Left renal pelvis (tissue), 4 donors: ENCODE data around the gene ATAT1. TPM values are rescaled to one million over a fixed set of nuclear protein-coding genes. Genes with fewer than 3 reads are reported as not detected.
"Not testable (repeated sequence)": the region's sequence is repeated elsewhere in the genome, so short reads cannot be mapped to it uniquely, and the experiment has no call there.

Experiments
- DNase-seq, 4 donors: peaks; one replicate each; pipeline ENCODE4 v3.0.0-alpha.2; 2013; ENCODE audit warnings: low read depth in 4 of 4, low spot score in 3 of 4
- polyA plus RNA-seq, 4 donors: library from polyadenylated mRNA; unstranded; fragments of 120-200 nt; gene quantifications; one replicate each; pipeline ENCODE4 v1.2.1, GENCODE V29; 2013; ENCODE audit not compliant: insufficient read length in 4 of 4

Gene ATAT1
- polyA plus RNA-seq: 10 to 100 TPM; 33.7 to 66.4 (median 39.8) TPM

- peak in 1 of 4 donors; percentile 71 for DNase-seq
Measured at GRCh38 chr6:30626484-30627366, at the start of gene ATAT1. Gene ATAT1, plus strand, starts transcription at chr6:30626874.

- DNase-seq: no peak
Measured at GRCh38 chr6:30578051-30578450, 48.6 kb upstream of the ATAT1 start.

DNA sequence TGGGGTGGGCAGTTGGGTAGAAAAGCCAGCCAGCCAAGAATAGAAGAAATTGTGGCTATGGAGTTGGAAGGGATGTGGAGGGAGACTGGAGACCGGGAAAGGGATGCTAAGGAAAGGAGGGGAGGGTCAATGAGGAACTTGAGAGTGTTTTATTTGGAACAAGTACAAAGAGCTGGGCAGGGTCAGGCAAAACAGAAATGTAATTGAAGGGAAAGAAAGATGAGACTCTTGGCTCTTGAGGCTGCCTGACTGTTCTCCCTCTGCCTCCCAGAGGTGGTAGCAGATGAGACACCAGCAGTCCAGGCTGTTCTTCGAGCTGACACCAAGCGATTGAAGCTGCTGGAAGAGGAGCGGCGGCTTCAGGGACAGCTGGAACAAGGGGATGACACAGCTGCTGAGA, 42.8 kb upstream of the ATAT1 start:
- no peak for DNase-seq

- DNase-seq: no peak
Measured at GRCh38 chr6:30589754-30590358, 36.8 kb upstream of the ATAT1 start.

DNA sequence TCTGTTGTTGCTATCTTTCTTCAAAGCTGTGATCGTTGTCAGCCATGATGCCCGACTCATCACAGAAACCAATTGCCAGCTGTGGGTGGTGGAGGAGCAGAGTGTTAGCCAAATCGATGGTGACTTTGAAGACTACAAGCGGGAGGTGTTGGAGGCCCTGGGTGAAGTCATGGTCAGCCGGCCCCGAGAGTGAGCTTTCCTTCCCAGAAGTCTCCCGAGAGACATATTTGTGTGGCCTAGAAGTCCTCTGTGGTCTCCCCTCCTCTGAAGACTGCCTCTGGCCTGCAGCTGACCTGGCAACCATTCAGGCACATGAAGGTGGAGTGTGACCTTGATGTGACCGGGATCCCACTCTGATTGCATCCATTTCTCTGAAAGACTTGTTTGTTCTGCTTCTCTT, 36.2 kb upstream of the ATAT1 start:
- no peak for DNase-seq

DNA sequence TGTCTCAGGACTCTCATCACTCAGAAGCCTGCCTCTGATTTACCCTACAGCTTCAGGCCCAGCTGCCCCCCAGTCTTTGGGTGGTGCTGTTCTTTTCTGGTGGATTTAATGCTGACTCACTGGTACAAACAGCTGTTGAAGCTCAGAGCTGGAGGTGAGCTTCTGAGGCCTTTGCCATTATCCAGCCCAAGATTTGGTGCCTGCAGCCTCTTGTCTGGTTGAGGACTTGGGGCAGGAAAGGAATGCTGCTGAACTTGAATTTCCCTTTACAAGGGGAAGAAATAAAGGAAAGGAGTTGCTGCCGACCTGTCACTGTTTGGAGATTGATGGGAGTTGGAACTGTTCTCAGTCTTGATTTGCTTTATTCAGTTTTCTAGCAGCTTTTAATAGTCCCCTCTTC, 35.7 kb upstream of the ATAT1 start:
- DNase-seq: no peak

DNA sequence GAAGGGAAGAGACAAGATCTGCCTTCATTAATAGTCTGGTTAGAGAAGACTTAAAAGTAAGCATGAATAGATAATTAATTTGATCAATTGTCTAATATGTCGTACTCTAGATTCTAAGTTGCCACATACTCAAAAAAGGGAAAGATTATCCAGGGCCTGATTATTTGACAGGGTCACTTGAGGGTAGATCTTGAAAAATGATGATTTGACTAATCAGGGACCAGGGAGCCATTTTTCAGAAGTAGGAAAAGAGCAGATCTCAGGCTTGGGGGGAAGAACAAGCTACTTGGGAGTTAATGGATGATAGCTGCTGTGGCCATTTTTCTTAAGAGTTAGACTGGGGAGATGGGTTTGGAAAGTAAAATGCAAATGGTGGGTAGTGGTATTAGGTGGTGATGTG, 34.4 kb upstream of the ATAT1 start:
- DNase-seq: no peak

DNA sequence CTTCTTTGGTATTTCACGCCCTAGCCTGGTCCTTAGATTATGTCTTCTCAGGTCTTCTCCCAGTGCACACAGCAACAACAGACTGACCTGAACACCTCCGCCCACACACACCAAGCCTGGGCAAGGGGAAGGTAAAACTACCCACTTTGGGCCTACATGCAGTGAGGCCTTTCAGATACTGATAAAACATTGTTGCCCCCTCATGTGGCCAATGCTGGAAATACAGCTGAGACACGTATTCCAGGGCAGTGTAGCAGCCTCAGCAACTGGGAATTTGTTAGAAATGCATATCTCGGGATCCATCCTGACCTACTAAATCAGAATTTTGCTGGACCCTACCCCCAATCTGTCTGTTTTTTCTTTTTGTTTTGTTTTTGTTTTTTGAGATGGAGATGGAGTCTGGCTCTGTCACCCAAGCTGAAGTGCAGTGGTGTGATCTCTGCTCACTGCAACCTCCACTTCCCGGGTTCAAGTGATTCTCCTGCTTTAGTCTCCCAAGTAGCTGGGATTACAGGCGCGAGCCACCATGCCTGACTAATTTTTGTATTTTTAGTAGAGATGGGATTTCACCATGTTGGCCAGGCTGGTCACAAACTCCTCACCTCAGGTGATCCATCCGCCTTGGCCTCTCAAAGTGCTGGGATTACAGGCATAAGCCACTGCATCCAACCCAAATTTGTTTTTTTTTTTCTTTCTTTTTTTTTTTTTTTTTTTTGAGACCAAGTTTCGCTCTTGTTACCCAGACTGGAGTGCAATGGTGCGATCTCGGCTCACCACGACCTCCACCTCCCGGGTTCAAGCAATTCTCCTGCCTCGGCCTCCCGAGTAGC, 29.1 kb upstream of the ATAT1 start:
- DNase-seq: not testable (repeated sequence)

DNA sequence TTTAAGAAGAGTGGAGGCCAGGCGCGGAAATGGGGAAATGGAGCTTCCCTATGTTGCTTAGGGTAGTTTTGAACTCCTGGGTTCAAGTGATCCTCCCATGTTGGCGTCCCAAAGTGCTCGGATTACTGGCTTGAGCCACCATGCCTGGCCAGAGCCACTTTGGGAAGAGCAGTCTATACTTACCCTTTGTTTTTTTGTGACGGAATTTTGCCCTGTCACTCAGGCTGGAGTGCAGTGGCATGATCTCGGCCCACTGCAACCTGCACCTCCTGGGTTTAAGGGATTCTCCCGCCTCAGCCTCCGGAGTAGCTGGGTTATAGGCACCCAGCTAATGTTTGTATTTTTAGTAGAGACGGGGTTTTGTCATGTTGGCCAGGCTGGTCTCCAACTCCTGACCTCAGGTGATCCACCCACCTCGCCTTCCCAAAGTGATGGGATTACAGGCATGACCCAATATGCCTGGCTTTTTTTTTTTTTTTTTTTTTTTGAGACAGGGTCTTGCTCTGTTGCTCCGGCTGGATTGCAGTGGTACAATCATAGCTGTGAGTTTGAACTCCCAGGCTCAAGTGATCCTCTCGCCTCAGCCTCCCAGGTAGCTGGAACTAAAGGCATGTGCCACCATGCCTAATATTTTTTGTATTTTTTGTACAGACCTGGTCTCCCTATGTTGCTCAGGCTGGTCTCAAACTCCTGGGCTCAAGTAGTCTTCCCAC, 27.6 kb upstream of the ATAT1 start:
- DNase-seq: no peak

DNA sequence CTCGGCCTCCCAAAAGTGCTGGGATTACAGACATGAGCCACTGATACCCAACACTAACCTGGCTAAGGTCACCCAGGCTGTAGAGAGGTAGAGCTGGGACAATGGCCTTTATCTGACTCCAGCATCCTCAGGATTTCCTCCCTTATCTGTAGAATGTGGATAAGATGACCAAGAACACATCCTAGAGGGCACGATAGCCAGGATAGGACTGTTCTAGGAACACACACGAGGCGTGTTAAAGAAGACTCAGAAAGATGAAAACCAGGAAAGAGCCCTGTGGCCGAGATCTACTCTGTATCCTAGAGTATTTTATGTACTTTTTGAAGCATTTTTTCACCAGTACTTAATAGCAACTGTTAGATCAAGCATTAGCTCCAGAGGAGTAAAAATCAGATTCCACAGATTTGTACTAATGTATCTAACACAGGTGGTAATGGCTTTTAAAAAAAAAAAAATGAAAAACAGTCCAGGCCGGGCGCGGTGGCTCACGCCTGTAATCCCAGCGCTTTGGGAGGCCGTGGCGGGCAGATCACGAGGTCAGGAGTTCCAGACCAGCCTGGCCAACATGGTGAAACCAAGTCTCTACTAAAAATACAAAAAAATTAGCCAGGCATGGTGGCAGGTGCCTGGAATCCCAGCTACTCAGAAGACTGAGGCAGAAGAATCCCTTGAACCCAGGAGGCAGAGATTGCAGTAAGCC, 26.9 kb upstream of the ATAT1 start:
- no peak for DNase-seq

DNA sequence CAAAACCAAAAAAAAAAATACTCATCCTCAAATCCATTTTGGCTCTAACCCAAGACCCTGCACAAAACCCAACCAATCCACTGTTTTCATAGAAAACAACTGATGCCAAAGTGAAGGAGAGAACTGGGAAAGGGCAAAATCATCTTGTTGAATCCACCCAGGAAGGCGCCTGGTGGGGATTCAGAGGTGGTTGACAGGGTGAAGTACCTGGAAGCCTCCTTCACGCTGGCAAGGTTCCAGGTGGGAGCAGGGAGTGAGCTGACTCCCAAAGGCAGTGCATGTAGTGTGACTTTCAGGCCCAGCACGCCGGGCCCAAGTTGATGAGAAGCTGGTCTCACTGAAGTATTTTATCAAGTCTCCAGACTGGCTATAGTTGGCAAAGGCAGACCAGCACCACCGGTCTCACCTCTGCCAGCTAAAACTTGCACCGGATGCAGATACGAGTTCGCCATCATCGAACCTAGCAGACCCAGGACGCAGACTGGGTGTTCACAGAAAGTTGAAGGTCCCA, 26.2 kb upstream of the ATAT1 start:
- DNase-seq: no peak

GRCh38 chr6:30601436-30601814, 25.2 kb upstream of the ATAT1 start:
- DNase-seq: no peak

DNA sequence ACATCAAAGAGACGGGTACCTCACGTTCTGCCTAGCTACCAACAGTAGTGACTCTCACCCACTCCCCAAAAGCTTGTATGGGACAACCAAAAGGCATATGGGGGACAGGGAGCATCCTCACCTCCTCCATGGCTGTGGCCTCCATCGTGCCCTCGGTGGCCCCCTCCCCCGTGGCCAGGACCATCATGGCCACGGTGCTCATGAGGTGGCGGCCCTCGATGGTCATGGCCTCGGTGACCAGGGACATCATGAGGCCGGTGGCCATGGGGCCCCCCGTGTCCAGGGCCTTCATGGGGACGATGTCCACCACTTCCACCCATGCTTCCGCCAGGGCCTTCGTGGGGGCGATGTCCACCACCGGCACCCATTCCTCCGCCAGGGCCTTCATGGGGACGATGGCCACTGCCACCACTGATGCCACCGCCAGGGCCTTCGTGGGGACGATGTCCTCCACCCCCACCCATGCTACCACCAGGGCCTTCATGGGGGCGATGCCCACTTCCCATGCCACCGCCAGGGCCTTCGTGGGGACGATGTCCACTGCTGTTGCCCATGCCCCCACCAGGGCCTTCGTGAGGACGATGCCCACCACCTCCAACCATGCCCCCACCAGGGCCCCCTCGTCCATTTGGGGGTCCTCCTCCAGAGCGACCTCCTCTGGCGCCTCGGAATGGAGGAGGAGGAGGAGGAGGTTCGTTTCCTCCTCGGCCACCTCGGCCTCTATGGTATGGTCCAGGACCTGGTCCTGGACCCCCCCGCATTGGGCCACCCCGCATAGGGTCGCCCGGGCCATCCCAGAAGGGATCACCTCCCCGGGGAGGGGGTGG, 24.6 kb upstream of the ATAT1 start:
- DNase-seq: no peak

GRCh38 chr6:30603961-30604360, 22.7 kb upstream of the ATAT1 start:
- no peak for DNase-seq

GRCh38 chr6:30610065-30610464, 16.6 kb upstream of the ATAT1 start:
- DNase-seq: no peak

GRCh38 chr6:30611150-30611855, 15.4 kb upstream of the ATAT1 start:
- DNase-seq: no peak

DNA sequence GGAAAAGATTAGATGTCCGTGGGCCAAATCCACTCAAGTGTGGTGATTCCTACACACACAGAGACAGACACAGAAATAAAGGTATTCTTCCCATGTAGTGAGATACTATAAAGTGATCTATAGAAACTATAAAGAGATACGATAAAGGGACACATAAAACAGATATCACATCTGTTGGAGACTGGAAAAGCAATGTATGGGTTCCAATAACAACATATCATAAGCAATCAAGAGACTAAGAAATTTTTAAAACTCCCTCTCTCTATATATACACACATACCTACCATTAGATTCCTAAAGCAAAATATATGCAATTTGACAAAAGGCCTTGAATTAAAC, 14.8 kb upstream of the ATAT1 start:
- no peak for DNase-seq

DNA sequence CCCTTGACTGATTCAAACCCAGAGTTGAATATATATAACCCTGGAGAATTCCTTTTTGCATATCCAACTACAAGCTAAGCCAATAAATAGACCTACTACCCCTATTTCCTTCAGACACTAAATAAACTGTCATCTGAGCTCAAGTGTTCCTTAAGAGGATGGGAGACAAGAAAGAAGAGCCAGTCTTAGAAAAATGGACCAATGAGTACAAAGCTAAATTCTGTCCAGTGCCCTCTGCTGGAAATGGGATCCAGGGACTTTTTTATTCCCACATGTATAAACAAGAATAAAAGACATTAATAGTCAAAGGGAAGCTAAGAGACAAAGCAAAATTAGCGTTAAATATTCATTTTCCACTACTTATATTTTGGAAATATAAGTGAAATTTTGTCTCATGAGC, 14.5 kb upstream of the ATAT1 start:
- DNase-seq: no peak
